GM10266 (cell line): ENCODE data around the gene TBC1D22A.
A peak's percentile ranks its signal among the peaks of the same experiment; 100 is the strongest.

ENCODE experiments used
- DNase-seq: peaks from one replicate; pipeline ENCODE4 v3.0.0; 2012; ENCODE audit errors: extremely low spot score
- CTCF ChIP-seq: IDR thresholded peaks from 2 replicates; pipeline ENCODE4 v1.5.1; 2012; ENCODE audit warnings: mild to moderate bottlenecking, low read depth; ENCODE audit not compliant: control insufficient read depth, insufficient read depth; ENCODE audit errors: missing control alignments

The TBC1D22A gene

GRCh38 chr22:47000256-47000655 lies 237.8 kb downstream of the TBC1D22A start:
- no peak for TF ChIP-seq CTCF
- DNase-seq, result peak; percentile 49

- no peak for TF ChIP-seq CTCF
- peak; percentile 73 for DNase-seq
Observed at GRCh38 chr22:47000888-47001287, 238.4 kb downstream of the TBC1D22A start.

- TF ChIP-seq CTCF, result no peak
- DNase-seq, result peak; percentile 77
Observed at GRCh38 chr22:47001288-47001687, 238.8 kb downstream of the TBC1D22A start.

- DNase-seq, result no peak
- TF ChIP-seq CTCF, result no peak
Observed at GRCh38 chr22:47002692-47003091, 240.2 kb downstream of the TBC1D22A start.

- TF ChIP-seq CTCF, result no peak
- no peak for DNase-seq
Observed at GRCh38 chr22:47005506-47006408, 243.3 kb downstream of the TBC1D22A start.

- TF ChIP-seq CTCF, result no peak
- DNase-seq, result no peak
Observed at GRCh38 chr22:47006433-47006832, 244.0 kb downstream of the TBC1D22A start.

- TF ChIP-seq CTCF, result no peak
- DNase-seq, result no peak
Observed at GRCh38 chr22:47006869-47007268, 244.4 kb downstream of the TBC1D22A start.
